AG09309 (cell line): ENCODE data around the gene ATG9A.

ENCODE experiments used
- DNase-seq: peaks from one replicate; pipeline ENCODE4 v3.0.0-alpha.2; 2010; ENCODE audit warnings: low read depth
- H3K4me3 ChIP-seq: 2 replicates; pipeline ENCODE4 v1.5.1; 2011; ENCODE audit warnings: mild to moderate bottlenecking, low read depth, low read length, moderate library complexity; ENCODE audit not compliant: control insufficient read depth
- TF ChIP-seq, protein P1 (sequence below): IDR thresholded peaks from 2 replicates; pipeline ENCODE4 v1.5.1; 2011; ENCODE audit warnings: mild to moderate bottlenecking, low read depth, low read length, inconsistent platforms; ENCODE audit not compliant: insufficient read depth, control insufficient read depth; ENCODE audit errors: missing control alignments

Gene ATG9A

DNA sequence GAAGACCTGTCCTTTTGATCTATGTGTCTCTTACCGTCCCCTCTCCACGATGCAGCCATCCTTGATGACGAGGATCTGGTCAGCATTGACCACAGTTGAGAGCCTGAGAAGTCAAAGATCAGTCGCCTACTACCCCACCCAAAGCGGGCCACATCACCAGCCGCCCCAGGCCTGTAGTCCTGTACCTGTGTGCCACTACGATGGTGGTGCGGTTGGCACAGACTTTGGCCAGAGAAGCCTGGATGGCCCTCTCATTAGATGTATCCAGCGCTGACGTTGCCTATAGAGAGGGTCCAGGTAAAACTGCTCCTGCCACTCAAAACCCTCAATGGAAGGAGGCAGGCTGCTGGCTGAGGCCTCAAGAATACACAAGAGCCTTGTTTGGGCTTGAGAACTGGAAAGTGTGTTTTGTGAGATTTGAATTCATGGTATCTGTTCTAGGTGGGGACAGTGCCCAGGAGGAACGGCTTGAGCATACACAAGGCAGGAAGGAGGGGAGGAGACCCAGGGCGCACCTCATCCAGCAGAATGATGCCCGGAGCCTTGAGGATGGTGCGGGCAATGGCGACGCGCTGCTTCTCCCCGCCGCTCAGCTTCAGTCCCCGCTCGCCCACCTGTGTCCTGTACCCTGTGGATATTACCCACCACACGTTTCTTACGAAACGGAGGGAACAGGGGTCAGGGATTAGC is 19.1 kb downstream of the ATG9A start:
- TF ChIP-seq, protein P1, sequence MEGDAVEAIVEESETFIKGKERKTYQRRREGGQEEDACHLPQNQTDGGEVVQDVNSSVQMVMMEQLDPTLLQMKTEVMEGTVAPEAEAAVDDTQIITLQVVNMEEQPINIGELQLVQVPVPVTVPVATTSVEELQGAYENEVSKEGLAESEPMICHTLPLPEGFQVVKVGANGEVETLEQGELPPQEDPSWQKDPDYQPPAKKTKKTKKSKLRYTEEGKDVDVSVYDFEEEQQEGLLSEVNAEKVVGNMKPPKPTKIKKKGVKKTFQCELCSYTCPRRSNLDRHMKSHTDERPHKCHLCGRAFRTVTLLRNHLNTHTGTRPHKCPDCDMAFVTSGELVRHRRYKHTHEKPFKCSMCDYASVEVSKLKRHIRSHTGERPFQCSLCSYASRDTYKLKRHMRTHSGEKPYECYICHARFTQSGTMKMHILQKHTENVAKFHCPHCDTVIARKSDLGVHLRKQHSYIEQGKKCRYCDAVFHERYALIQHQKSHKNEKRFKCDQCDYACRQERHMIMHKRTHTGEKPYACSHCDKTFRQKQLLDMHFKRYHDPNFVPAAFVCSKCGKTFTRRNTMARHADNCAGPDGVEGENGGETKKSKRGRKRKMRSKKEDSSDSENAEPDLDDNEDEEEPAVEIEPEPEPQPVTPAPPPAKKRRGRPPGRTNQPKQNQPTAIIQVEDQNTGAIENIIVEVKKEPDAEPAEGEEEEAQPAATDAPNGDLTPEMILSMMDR, result no peak
- no peak overlapping the region for H3K4me3 ChIP-seq
- DNase-seq, result no peak

DNA sequence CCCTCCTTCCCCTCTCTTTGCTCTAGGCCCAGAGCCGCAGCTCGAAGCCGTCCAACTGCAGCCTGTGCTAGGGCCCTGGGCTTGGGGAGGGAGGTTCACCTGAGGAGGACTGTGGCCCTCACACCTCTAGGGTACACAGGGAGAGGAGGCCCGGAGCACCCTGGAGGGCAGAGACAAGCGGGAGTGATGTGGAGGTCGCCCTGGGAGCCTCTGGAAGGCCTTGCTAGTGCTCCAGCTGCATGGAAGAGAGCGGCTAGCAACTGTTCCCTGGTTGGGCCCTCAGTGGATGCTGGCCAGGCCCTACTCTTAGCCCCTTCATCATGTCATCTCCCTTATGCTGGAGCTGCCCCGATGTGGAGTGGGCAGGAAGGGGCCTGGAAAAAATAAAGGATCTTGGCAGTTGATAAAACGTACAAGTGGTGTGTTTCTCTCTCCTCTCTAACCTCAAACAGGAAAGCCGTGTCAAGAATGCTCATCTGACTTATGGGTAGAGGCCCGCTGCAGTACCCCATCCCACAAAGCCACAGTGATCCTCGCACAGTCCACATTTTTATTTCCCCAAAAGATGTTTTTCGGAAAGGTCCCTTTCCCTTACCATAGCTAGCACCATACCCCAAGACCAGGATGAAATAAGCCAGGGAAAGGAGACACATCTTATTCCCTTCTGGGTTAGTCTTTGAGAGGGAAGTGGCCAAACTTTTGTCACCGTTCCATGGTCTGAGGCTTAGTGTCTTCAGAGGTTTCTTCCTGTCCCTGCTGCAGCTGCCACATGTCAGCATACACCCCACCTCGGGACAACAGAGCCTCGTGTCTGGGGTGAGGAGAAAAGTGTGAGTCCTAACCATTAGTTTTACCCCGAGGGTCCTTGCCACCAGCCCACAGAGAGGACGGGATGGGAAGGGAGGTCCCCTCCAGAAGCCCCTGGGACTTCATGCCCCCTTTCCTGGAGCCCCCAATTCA is 19.9 kb downstream of the ATG9A start:
- DNase-seq, result no peak
- TF ChIP-seq, protein P1, result no peak
- H3K4me3 ChIP-seq, result no peak overlapping the region

DNA sequence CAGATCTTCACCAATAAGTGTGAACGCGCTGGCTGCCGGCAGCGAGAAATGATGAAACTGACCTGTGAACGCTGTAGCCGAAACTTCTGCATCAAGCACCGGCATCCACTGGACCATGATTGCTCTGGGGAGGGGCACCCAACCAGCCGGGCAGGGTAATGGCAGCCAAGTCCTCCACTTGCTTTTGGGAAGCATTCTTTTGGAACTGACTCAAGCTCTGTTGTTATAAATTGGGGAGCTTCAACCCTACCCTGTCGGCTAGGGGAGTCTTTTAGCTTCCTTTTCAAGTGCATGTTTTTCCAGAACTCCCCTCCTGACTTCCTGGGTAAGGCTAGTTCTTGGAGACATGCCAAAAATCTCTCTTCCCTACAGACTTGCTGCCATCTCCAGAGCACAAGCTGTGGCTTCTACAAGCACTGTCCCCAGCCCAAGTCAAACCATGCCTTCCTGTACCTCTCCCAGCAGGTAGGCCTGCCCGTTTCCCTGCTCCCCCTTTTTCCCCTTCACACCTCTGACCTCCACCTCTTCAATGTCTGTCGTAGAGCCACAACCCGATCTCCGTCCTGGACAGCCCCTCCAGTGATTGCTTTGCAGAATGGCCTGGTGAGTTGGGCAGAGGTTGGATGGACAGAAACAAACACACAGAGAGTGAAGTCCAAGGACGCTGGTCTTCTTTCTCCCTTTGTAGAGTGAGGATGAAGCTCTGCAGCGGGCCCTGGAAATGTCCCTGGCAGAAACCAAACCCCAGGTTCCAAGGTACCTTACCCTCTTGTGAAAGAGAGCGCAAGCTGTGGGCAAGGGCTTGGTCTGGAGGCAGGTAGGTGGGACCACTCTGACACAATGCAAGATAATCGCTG is 21.3 kb downstream of the ATG9A start:
- peak overlapping the region; percentile 82; the same call in 1 of the 2 replicates for H3K4me3 ChIP-seq
- DNase-seq, result no peak

DNA sequence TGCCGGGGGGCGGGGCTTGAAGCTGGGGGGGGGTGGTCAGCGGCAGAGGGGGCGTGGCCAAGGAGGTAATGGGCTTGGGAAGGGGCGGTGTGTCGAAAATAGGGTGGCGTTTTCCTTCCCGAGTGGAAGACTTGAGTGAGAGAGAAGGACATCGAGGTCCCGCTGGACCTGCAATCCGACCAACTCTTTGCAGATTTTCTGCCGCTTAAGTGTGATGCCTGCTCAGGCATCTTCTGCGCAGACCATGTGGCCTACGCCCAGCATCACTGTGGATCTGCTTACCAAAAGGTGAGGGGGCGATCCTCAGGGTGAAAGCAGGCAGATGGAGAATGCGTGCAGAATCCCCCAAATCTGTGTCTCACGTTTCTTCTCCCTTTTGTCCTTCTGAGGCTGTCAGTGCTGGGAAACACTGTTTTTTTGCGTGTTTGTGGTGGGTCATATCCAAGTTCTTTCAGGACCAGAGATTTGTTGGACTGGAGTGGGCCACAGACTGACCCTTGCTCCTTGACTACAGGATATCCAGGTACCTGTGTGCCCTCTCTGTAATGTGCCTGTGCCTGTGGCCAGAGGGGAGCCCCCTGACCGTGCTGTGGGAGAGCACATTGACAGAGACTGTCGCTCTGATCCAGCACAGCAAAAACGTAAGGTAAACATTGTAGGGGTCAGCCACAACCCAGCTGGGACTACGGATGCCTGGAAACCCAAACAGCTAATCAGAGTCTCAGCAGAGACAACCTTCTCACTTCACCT is 22.1 kb downstream of the ATG9A start:
- peak overlapping the region; percentile 82 for H3K4me3 ChIP-seq
- no peak for DNase-seq
- TF ChIP-seq, protein P1, result no peak

More for the DNA sequence above, 21.3 kb downstream of the ATG9A start:
- TF ChIP-seq, protein P1, result no peak

DNA sequence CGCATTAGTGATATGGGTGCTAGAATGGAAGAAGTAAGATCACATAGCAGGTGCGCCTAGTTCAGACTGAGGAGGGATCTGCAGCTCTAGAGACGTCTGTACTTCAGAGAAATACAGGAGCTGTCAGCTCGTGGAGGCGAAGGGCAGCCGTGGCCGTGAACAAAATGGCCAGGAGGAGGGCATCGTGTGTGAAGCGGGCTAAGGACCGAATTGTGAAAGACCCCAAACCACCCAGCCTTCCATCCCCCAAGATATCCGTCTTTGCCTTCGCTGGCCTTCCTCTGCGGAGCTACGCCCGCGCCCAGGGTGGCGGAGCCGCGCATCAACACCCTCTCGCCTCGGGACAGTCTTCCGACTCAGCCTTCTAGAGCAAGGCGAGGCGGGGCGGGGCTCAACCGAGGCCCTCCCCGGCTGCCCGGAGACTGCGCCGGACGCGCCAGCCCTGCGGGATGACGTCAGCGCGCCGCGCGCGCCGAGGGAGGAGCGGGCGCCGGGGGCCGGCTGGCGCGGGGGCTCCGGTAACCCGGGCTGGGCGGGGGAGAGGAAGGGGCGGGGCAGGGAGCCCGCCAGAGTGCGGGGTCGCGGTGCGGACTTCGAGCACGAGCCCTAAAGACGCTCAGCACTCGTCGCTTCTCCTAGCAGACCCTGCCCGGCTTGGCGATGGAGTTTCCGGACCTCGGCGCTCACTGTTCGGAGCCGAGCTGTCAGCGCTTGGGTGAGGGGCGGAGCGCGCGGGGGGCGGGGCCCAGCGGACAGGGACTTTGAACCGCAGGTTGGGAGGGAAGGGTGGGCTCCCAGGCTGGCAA is 22.9 kb downstream of the ATG9A start, which contains the start of gene ZFAND2B:
TSS of gene ZFAND2B (plus strand) at position 455 of the 806 bp plus-strand sequence. CDS start at position 661, 206 bp downstream.
- peak within 1 kb of the TSS; percentile 82 for H3K4me3 ChIP-seq
- DNase-seq, result no peak
- TF ChIP-seq, protein P1, result no peak
